ENCODE data around the gene ALG14. TPM values are rescaled to one million over a fixed set of nuclear protein-coding genes. Genes with fewer than 3 reads are reported as not detected.

The ALG14 gene
- total RNA-seq, 2 experiments from 2014 or later = 2.5 to 2.9 TPM

GRCh38 chr1:94926915-94927404 lies 145.8 kb downstream of the ALG14 start, which contains the start of gene CNN3:
TSS of gene CNN3 (minus strand) at chr1:94927110. CDS start at chr1:94926894, 216 bp downstream.
- H3K27me3 Mint-ChIP-seq = peaks cover 19% of the 10 kb centered on the region
- CTCF ChIA-PET = interaction anchor here (1.6 to 2.1 kb wide), 3 partner anchors 20 to 116 kb away, joined by 3 to 9 read pairs (median 7); no protein-coding TSS in a partner anchor
- DNase-seq (peak; percentile 83), ATAC-seq (peak; percentile 88)
- H3K4me3 Mint-ChIP-seq = peak within 1 kb of the TSS; percentile 85
- peaks cover 2% of the 10 kb centered on the region for H3K36me3 Mint-ChIP-seq (ENCODE audit: low read depth)
- H3K9me3 Mint-ChIP-seq = no peaks in the 10 kb centered on the region
- TF ChIP-seq, protein P1, sequence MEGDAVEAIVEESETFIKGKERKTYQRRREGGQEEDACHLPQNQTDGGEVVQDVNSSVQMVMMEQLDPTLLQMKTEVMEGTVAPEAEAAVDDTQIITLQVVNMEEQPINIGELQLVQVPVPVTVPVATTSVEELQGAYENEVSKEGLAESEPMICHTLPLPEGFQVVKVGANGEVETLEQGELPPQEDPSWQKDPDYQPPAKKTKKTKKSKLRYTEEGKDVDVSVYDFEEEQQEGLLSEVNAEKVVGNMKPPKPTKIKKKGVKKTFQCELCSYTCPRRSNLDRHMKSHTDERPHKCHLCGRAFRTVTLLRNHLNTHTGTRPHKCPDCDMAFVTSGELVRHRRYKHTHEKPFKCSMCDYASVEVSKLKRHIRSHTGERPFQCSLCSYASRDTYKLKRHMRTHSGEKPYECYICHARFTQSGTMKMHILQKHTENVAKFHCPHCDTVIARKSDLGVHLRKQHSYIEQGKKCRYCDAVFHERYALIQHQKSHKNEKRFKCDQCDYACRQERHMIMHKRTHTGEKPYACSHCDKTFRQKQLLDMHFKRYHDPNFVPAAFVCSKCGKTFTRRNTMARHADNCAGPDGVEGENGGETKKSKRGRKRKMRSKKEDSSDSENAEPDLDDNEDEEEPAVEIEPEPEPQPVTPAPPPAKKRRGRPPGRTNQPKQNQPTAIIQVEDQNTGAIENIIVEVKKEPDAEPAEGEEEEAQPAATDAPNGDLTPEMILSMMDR (IDR thresholded peaks at IDR 0.05) = no peak
- POLR2A ChIA-PET = interaction anchor here (0.6 kb wide), 1 partner anchor 1158 kb away, joined by 3 read pairs; no protein-coding TSS in a partner anchor
- H3K4me1 Mint-ChIP-seq (ENCODE audit: low read depth) = peaks cover 15% of the 10 kb centered on the region
- intact Hi-C loops (cut with micrococcal nuclease) = no loop called here
- peak within 1 kb of the TSS; percentile 56 for H3K27ac Mint-ChIP-seq

GRCh38 chr1:94926126-94926914 lies 146.4 kb downstream of the ALG14 start:
- H3K4me1 Mint-ChIP-seq (ENCODE audit: low read depth) = peaks cover 15% of the 10 kb centered on the region
- peak; percentile 53 for DNase-seq
- CTCF ChIA-PET = interaction anchor here (2.1 kb wide), 1 partner anchor 72 kb away, joined by 9 read pairs; no protein-coding TSS in a partner anchor

DNA sequence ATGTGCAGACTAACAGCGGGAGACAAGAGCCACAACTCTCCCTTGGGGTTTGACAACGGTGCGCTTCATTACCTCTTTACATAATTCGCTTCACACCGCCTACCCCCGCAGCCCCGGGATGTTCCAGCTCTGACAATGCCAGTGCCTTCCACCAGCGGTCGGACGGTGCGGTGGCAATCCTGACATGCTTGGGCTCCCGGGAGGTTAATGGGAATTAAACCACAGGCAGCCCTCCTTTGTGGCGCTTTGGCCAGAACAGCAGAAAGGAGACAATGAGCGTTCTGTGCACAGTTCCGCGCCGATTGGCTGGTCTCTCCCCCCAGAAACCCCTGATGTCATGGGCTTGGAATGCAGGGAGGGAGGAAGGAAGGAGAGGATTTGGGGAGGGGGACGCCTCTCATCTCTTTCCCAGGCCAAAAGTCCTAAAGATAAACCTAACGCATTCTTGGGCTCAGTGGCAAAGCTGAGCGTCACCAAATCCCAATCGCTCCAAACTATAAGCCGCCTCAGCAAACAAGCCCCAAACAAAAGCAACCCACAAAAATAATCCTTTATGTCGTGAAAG lies 147.1 kb downstream of the ALG14 start:
- H3K9me3 Mint-ChIP-seq = no peaks in the 10 kb centered on the region
- CTCF ChIA-PET = no interaction called here
- H3K27me3 Mint-ChIP-seq = peaks cover 19% of the 10 kb centered on the region
- peaks cover 15% of the 10 kb centered on the region for H3K4me1 Mint-ChIP-seq (ENCODE audit: low read depth)
- ATAC-seq (no peak), DNase-seq (peak; percentile 12)
- peaks cover 2% of the 10 kb centered on the region for H3K36me3 Mint-ChIP-seq (ENCODE audit: low read depth)
- H3K27ac Mint-ChIP-seq = peak overlapping the region; percentile 39
- H3K4me3 Mint-ChIP-seq = peak overlapping the region; percentile 85
- TF ChIP-seq, protein P1 (IDR thresholded peaks at IDR 0.05) = no peak
- intact Hi-C loops (cut with micrococcal nuclease) = no loop called here
- POLR2A ChIA-PET = interaction anchor here (0.9 kb wide), 1 partner anchor 50 kb away, joined by 3 read pairs; no protein-coding TSS in a partner anchor

More at GRCh38 chr1:94926126-94926914, 146.4 kb downstream of the ALG14 start:
- Mint-ChIP-seq H3K9me3 (no peaks in the 10 kb centered on the region), H3K36me3 (ENCODE audit: low read depth) (peaks cover 2% of the 10 kb centered on the region), H3K27me3 (peaks cover 19% of the 10 kb centered on the region), H3K27ac (peak overlapping the region; percentile 39), H3K4me3 (peak overlapping the region; percentile 85)
- ATAC-seq = peak; percentile 41
- POLR2A ChIA-PET = interaction anchor here (0.6 kb wide), 1 partner anchor 1159 kb away, joined by 3 read pairs; no protein-coding TSS in a partner anchor
- TF ChIP-seq, protein P1 (IDR thresholded peaks at IDR 0.05) = no peak
- intact Hi-C loops (cut with micrococcal nuclease) = no loop called here

DNA sequence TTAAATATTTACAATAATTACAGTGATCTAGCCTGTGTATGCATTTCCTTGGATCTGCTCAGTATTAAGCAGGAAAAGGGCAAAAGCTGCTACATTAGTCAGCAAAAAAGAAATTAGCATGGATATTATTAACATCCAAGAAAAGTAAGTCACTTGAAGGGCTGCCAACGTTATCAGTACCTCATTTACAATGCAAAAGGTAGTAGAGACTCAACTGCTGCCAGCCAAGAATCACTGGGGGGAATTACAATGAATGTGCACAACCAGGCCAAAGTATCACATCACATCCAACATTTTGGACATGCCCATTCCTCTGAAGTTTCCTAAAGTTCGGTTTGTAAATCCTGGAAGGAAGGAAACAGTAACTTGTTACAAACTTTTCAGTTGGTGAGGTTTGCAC lies 147.7 kb downstream of the ALG14 start:
- Mint-ChIP-seq H3K9me3 (no peaks in the 10 kb centered on the region), H3K36me3 (ENCODE audit: low read depth) (peaks cover 2% of the 10 kb centered on the region), H3K27ac (no peak overlapping the region), H3K4me1 (ENCODE audit: low read depth) (peaks cover 15% of the 10 kb centered on the region), H3K27me3 (peaks cover 19% of the 10 kb centered on the region), H3K4me3 (peak overlapping the region; percentile 85)
- POLR2A ChIA-PET = interaction anchor here (0.9 kb wide), 1 partner anchor 49 kb away, joined by 3 read pairs; no protein-coding TSS in a partner anchor
- ATAC-seq (no peak), DNase-seq (no peak)
- CTCF ChIA-PET = interaction anchor here (2.0 kb wide), 1 partner anchor 118 kb away, joined by 6 read pairs; no protein-coding TSS in a partner anchor
- intact Hi-C loops (cut with micrococcal nuclease) = no loop called here
- TF ChIP-seq, protein P1 (IDR thresholded peaks at IDR 0.05) = no peak

Other genes starting within 250 kb of the ALG14 start
- 10 to 100 TPM; 12.8 to 12.9 TPM for gene CNN3, start 145.8 kb downstream of the ALG14 start, total RNA-seq
- under 1 TPM; 0.32 to 0.38 TPM for gene TLCD4, start 44.4 kb upstream of the ALG14 start, total RNA-seq
- 10 to 100 TPM; 15.2 to 17.8 TPM for gene RWDD3, start 161.3 kb upstream of the ALG14 start, total RNA-seq